Measurements from ENCODE around the gene EPB41L4B. TPM values are rescaled to one million over a fixed set of nuclear protein-coding genes. Genes with fewer than 3 reads are reported as not detected.

EPB41L4B gene
- total RNA-seq, 2 donors from 2014 or later, result 41.9 to 122 TPM

DNA sequence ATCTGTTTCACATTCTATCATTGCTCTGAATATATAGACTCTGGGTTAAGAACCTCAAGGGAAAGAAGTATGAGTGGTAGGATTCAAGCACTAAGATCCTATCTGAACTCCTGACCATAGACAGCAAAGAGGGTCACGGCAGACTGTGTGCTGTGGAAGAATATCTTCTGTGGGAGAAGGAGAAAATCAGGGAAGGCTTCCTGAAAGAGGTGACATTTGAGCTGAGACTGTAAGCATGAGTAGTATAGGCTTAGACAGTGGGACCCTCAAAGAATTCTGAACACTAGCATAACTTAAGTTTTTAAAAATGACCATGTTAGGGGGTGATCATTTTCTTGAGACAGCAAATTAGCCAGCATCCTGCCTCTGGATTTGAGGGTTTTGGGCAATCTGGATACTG is 157.7 kb downstream of the EPB41L4B start:
- Histone ChIP-seq H3K27ac (no peak overlapping the region), H3K4me3 (no peak overlapping the region), H3K36me3 (replicated peaks in 1 of 2; ENCODE audit: insufficient read depth in 1 of 2, low read depth in 2 of 2) (no peaks in the 10 kb centered on the region), H3K4me1 (peaks cover 4% of the 10 kb centered on the region), H3K27me3 (no peaks in the 10 kb centered on the region), H3K9me3 (no peaks in the 10 kb centered on the region)
- intact Hi-C loops (cut with DNase I), result no loop called here
- TF ChIP-seq, protein P1, sequence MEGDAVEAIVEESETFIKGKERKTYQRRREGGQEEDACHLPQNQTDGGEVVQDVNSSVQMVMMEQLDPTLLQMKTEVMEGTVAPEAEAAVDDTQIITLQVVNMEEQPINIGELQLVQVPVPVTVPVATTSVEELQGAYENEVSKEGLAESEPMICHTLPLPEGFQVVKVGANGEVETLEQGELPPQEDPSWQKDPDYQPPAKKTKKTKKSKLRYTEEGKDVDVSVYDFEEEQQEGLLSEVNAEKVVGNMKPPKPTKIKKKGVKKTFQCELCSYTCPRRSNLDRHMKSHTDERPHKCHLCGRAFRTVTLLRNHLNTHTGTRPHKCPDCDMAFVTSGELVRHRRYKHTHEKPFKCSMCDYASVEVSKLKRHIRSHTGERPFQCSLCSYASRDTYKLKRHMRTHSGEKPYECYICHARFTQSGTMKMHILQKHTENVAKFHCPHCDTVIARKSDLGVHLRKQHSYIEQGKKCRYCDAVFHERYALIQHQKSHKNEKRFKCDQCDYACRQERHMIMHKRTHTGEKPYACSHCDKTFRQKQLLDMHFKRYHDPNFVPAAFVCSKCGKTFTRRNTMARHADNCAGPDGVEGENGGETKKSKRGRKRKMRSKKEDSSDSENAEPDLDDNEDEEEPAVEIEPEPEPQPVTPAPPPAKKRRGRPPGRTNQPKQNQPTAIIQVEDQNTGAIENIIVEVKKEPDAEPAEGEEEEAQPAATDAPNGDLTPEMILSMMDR (IDR thresholded peaks at IDR 0.05), result no peak
- TF ChIP-seq POLR2A (IDR thresholded peaks at IDR 0.05), result no peak
- ATAC-seq (no peak), DNase-seq (no peak)
- 93 to 95% methylated on average over 1 of the region's 1 CpG for WGBS, 2 donors

- ATAC-seq (no peak), DNase-seq (no peak)
- intact Hi-C loops (cut with DNase I), result no loop called here
- Histone ChIP-seq H3K27ac (no peak overlapping the region), H3K9me3 (no peaks in the 10 kb centered on the region), H3K4me1 (peaks cover 4% of the 10 kb centered on the region), H3K4me3 (no peak overlapping the region), H3K36me3 (replicated peaks in 1 of 2; ENCODE audit: insufficient read depth in 1 of 2, low read depth in 2 of 2) (no peaks in the 10 kb centered on the region), H3K27me3 (no peaks in the 10 kb centered on the region)
- 70 to 89% methylated on average over 3 of the region's 3 CpGs for WGBS, 2 donors
- TF ChIP-seq, protein P1 (IDR thresholded peaks at IDR 0.05), result no peak
- no peak for TF ChIP-seq POLR2A (IDR thresholded peaks at IDR 0.05)
Observed at GRCh38 chr9:109162677-109163076, 158.2 kb downstream of the EPB41L4B start.

- intact Hi-C loops (cut with DNase I), result no loop called here
- H3K27me3 ChIP-seq, result no peaks in the 10 kb centered on the region
- H3K36me3 ChIP-seq (replicated peaks in 1 of 2; ENCODE audit: insufficient read depth in 1 of 2, low read depth in 2 of 2), result no peaks in the 10 kb centered on the region
- H3K27ac ChIP-seq, result no peak overlapping the region
- H3K4me3 ChIP-seq, result no peak overlapping the region
- 86 to 92% methylated on average over 3 of the region's 3 CpGs for WGBS, 2 donors
- no peaks in the 10 kb centered on the region for H3K9me3 ChIP-seq
- H3K4me1 ChIP-seq, result no peaks in the 10 kb centered on the region
- ATAC-seq, result no peak
- no peak for DNase-seq
- TF ChIP-seq, protein P1 (IDR thresholded peaks at IDR 0.05), result no peak
- no peak for TF ChIP-seq POLR2A (IDR thresholded peaks at IDR 0.05)
Observed at GRCh38 chr9:109161471-109161870, 159.4 kb downstream of the EPB41L4B start.

- Histone ChIP-seq H3K9me3 (no peaks in the 10 kb centered on the region), H3K36me3 (replicated peaks in 1 of 2; ENCODE audit: insufficient read depth in 1 of 2, low read depth in 2 of 2) (no peaks in the 10 kb centered on the region), H3K27ac (no peak overlapping the region), H3K4me3 (no peak overlapping the region), H3K27me3 (no peaks in the 10 kb centered on the region), H3K4me1 (no peaks in the 10 kb centered on the region)
- no peak for ATAC-seq
- 78 to 83% methylated on average over 3 to 4 of the region's 4 CpGs for WGBS, 2 donors
- TF ChIP-seq, protein P1 (IDR thresholded peaks at IDR 0.05), result no peak
- TF ChIP-seq POLR2A (IDR thresholded peaks at IDR 0.05), result no peak
- DNase-seq, result no peak
- intact Hi-C loops (cut with DNase I), result no loop called here
Observed at GRCh38 chr9:109159583-109159982, 161.3 kb downstream of the EPB41L4B start.

- ATAC-seq (no peak), DNase-seq (no peak)
- Histone ChIP-seq H3K4me1 (no peaks in the 10 kb centered on the region), H3K27ac (no peak overlapping the region), H3K27me3 (no peaks in the 10 kb centered on the region), H3K4me3 (no peak overlapping the region), H3K9me3 (no peaks in the 10 kb centered on the region), H3K36me3 (replicated peaks in 1 of 2; ENCODE audit: insufficient read depth in 1 of 2, low read depth in 2 of 2) (no peaks in the 10 kb centered on the region)
- intact Hi-C loops (cut with DNase I), result no loop called here
- TF ChIP-seq, protein P1 (IDR thresholded peaks at IDR 0.05), result no peak
- no peak for TF ChIP-seq POLR2A (IDR thresholded peaks at IDR 0.05)
Observed at GRCh38 chr9:109158651-109159050, 162.2 kb downstream of the EPB41L4B start.

All from body of pancreas (tissue), 4 donors.